Liver (tissue), 9 donors: ENCODE measurements around the gene LHFPL6. TPM values are rescaled to one million over a fixed set of nuclear protein-coding genes. Genes with fewer than 3 reads are reported as not detected.

Source experiments
- DNase-seq: peaks from one replicate; pipeline ENCODE4 v3.0.0-alpha.2; 2017; ENCODE audit warnings: low spot score
- H3K27ac ChIP-seq, 2 donors: one replicate each; pipeline ENCODE4 v1.7.0; 2013; ENCODE audit warnings: inconsistent platforms in 2 of 2, low read length in 2 of 2, control low read depth in 1 of 2, low read depth in 1 of 2, mild to moderate bottlenecking in 1 of 2
- H3K27me3 ChIP-seq, 4 donors: one replicate each; pipeline versions ENCODE4 v1.6.1 to v1.7.0; 2013; ENCODE audit warnings: low read length in 3 of 4, inconsistent platforms in 1 of 4, mild to moderate bottlenecking in 1 of 4, moderate library complexity in 1 of 4; ENCODE audit not compliant: control insufficient read depth in 4 of 4, insufficient read depth in 4 of 4
- H3K36me3 ChIP-seq, 4 donors: one replicate each; pipeline versions ENCODE4 v1.6.1 to v1.7.0; 2013; ENCODE audit warnings: low read length in 3 of 4, mild to moderate bottlenecking in 3 of 4, low read depth in 1 of 4, moderate library complexity in 1 of 4; ENCODE audit not compliant: control insufficient read depth in 4 of 4, insufficient read depth in 3 of 4
- H3K4me1 ChIP-seq, 4 donors: one replicate each; pipeline versions ENCODE4 v1.6.1 to v1.7.0; 2013; ENCODE audit warnings: low read length in 3 of 4, mild to moderate bottlenecking in 3 of 4, moderate library complexity in 1 of 4; ENCODE audit not compliant: control insufficient read depth in 4 of 4, insufficient read depth in 4 of 4
- H3K4me3 ChIP-seq, 3 donors: one replicate each; pipeline versions ENCODE4 v1.6.1 to v1.7.0; 2013; ENCODE audit warnings: low read length in 3 of 3, control low read depth in 1 of 3, low read depth in 1 of 3, mild to moderate bottlenecking in 1 of 3
- H3K9ac ChIP-seq, 2 donors: one replicate each; pipeline ENCODE4 v1.7.0; 2013; ENCODE audit warnings: low read length in 2 of 2, mild to moderate bottlenecking in 2 of 2, moderate library complexity in 2 of 2, control low read depth in 1 of 2, low read depth in 1 of 2
- H3K9me3 ChIP-seq, 4 donors: one replicate each; pipeline versions ENCODE4 v1.6.1 to v1.7.0; 2013; ENCODE audit warnings: low read length in 3 of 4; ENCODE audit not compliant: control insufficient read depth in 4 of 4
- ATF3 ChIP-seq: IDR thresholded peaks from 2 replicates; pipeline ENCODE4 v1.6.1; 2016; ENCODE audit warnings: antibody characterized with exemption
- EGR1 ChIP-seq, 2 donors: IDR thresholded peaks; 2 replicates each; pipeline ENCODE4 v1.6.1; 2016 to 2018; ENCODE audit warnings: antibody characterized with exemption in 2 of 2, low read depth in 2 of 2
- FOXA1 ChIP-seq: IDR thresholded peaks from 2 replicates; pipeline ENCODE4 v1.6.1; 2016; ENCODE audit warnings: antibody characterized with exemption
- FOXA2 ChIP-seq: IDR thresholded peaks from 2 replicates; pipeline ENCODE4 v1.6.1; 2016; ENCODE audit warnings: antibody characterized with exemption
- HNF4A ChIP-seq, 2 donors: conservative IDR thresholded peaks; 2 replicates each; pipeline ENCODE4 v1.6.1; 2016; ENCODE audit warnings: antibody characterized with exemption in 2 of 2, mild to moderate bottlenecking in 2 of 2
- HNF4G ChIP-seq: IDR thresholded peaks from 2 replicates; pipeline ENCODE4 v1.6.1; 2016; ENCODE audit warnings: antibody characterized with exemption
- JUND ChIP-seq, 2 donors: IDR thresholded peaks; 2 replicates each; pipeline ENCODE4 v1.6.1; 2016; ENCODE audit warnings: antibody characterized with exemption in 2 of 2
- NR2F2 ChIP-seq: IDR thresholded peaks from 2 replicates; pipeline ENCODE4 v1.6.1; 2016; ENCODE audit warnings: antibody characterized with exemption
- RAD21 ChIP-seq, 2 donors: IDR thresholded peaks; 2 replicates each; pipeline ENCODE4 v1.6.1; 2016; ENCODE audit warnings: antibody characterized with exemption in 2 of 2, mild to moderate bottlenecking in 2 of 2
- RXRA ChIP-seq, 2 donors: IDR thresholded peaks; 2 replicates each; pipeline ENCODE4 v1.6.1; 2017 to 2018; ENCODE audit warnings: antibody characterized with exemption in 2 of 2, mild to moderate bottlenecking in 1 of 2
- SP1 ChIP-seq: IDR thresholded peaks from 2 replicates; pipeline ENCODE4 v1.6.1; 2018; ENCODE audit warnings: antibody characterized with exemption, mild to moderate bottlenecking
- TAF1 ChIP-seq: conservative IDR thresholded peaks from 2 replicates; pipeline ENCODE4 v1.6.1; 2016; ENCODE audit warnings: antibody characterized with exemption, mild to moderate bottlenecking
- YY1 ChIP-seq: IDR thresholded peaks from 2 replicates; pipeline ENCODE4 v1.6.1; 2016; ENCODE audit warnings: antibody characterized with exemption, mild to moderate bottlenecking
- WGBS: extraction: QIAGEN DNeasy Blood & Tissue Kit; methylation state at CpG from one replicate; pipeline ENCODE4 v1.1.7; 2013; 5-methylcytosine and 5-hydroxymethylcytosine counted together
- polyA plus RNA-seq, 2 donors: library from polyadenylated mRNA; stranded (reverse) in 1 of 2; unstranded in 1 of 2; fragments of 200-250 nt in 1 of 2; fragments of >200 nt in 1 of 2; fragmentation: Nextera tagmentation in 1 of 2; extraction: Ambion mirVana in 1 of 2; gene quantifications; one replicate each; pipeline versions ENCODE4 v1.2.1 to v1.2.3, GENCODE V29; 2013 to 2015
- total RNA-seq, 2 donors: library from RNA; depleted of rRNA; stranded (reverse); fragments of >200 nt; gene quantifications; one replicate each; pipeline ENCODE4 v1.2.3, GENCODE V29; 2014
- TF ChIP-seq, protein P1 (sequence below): IDR thresholded peaks from 2 replicates; pipeline ENCODE4 v1.6.1; 2016; ENCODE audit warnings: antibody characterized with exemption
- TF ChIP-seq, protein P2 (sequence below): IDR thresholded peaks from 2 replicates; pipeline ENCODE4 v1.6.1; 2016; ENCODE audit warnings: antibody characterized with exemption, mild to moderate bottlenecking
- TF ChIP-seq, protein P3 (sequence below): fragments of 150-350 bp; IDR thresholded peaks from 2 replicates; pipeline ENCODE4 v1.5.1; 2017; ENCODE audit warnings: improper control_type of control experiment, low read depth, low read length; ENCODE audit not compliant: missing input control
- donor health status: healthy.
- donor health status: healthy.
- donor health status: healthy.
- donor health status: healthy.
- donor health status: healthy.

Gene LHFPL6
- total and polyA plus RNA-seq, 4 donors, result 2.6 to 8.3 (median 5.5) TPM

GRCh38 chr13:39580881-39581575 is 22.0 kb downstream of the LHFPL6 start:
- H3K9me3 ChIP-seq, result no peaks in the 10 kb centered on the region
- 61% methylated on average over 5 of the region's 5 CpGs for WGBS
- TF ChIP-seq, protein P1, sequence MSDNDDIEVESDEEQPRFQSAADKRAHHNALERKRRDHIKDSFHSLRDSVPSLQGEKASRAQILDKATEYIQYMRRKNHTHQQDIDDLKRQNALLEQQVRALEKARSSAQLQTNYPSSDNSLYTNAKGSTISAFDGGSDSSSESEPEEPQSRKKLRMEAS, result no peak
- no peak for TF ChIP-seq RAD21 (IDR thresholded peaks at IDR 0.05)
- no peaks in the 10 kb centered on the region for H3K27me3 ChIP-seq
- DNase-seq, result no peak
- no peak overlapping the region for H3K4me3 ChIP-seq
- H3K9ac ChIP-seq, result no peak overlapping the region
- no peak overlapping the region for H3K27ac ChIP-seq
- no peaks in the 10 kb centered on the region for H3K4me1 ChIP-seq
- no peaks in the 10 kb centered on the region for H3K36me3 ChIP-seq

GRCh38 chr13:39578821-39579291 is 24.1 kb downstream of the LHFPL6 start:
- WGBS, result 70% methylated on average over 3 of the region's 3 CpGs
- Histone ChIP-seq H3K4me3 (no peak overlapping the region), H3K27me3 (no peaks in the 10 kb centered on the region), H3K27ac (no peak overlapping the region), H3K9ac (no peak overlapping the region), H3K36me3 (no peaks in the 10 kb centered on the region), H3K4me1 (no peaks in the 10 kb centered on the region), H3K9me3 (no peaks in the 10 kb centered on the region)
- no peak for DNase-seq
- TF ChIP-seq ATF3 (no peak), TAF1 (no peak), FOXA1 (no peak), EGR1 (IDR thresholded peaks at IDR 0.05; ENCODE audit: low read depth in 2 of 2) (no peak), FOXA2 (no peak), JUND (IDR thresholded peaks at IDR 0.05) (no peak), HNF4A (conservative IDR thresholded peaks at IDR 0.05) (no peak)
- TF ChIP-seq, protein P2, sequence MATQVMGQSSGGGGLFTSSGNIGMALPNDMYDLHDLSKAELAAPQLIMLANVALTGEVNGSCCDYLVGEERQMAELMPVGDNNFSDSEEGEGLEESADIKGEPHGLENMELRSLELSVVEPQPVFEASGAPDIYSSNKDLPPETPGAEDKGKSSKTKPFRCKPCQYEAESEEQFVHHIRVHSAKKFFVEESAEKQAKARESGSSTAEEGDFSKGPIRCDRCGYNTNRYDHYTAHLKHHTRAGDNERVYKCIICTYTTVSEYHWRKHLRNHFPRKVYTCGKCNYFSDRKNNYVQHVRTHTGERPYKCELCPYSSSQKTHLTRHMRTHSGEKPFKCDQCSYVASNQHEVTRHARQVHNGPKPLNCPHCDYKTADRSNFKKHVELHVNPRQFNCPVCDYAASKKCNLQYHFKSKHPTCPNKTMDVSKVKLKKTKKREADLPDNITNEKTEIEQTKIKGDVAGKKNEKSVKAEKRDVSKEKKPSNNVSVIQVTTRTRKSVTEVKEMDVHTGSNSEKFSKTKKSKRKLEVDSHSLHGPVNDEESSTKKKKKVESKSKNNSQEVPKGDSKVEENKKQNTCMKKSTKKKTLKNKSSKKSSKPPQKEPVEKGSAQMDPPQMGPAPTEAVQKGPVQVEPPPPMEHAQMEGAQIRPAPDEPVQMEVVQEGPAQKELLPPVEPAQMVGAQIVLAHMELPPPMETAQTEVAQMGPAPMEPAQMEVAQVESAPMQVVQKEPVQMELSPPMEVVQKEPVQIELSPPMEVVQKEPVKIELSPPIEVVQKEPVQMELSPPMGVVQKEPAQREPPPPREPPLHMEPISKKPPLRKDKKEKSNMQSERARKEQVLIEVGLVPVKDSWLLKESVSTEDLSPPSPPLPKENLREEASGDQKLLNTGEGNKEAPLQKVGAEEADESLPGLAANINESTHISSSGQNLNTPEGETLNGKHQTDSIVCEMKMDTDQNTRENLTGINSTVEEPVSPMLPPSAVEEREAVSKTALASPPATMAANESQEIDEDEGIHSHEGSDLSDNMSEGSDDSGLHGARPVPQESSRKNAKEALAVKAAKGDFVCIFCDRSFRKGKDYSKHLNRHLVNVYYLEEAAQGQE, result no peak

DNA sequence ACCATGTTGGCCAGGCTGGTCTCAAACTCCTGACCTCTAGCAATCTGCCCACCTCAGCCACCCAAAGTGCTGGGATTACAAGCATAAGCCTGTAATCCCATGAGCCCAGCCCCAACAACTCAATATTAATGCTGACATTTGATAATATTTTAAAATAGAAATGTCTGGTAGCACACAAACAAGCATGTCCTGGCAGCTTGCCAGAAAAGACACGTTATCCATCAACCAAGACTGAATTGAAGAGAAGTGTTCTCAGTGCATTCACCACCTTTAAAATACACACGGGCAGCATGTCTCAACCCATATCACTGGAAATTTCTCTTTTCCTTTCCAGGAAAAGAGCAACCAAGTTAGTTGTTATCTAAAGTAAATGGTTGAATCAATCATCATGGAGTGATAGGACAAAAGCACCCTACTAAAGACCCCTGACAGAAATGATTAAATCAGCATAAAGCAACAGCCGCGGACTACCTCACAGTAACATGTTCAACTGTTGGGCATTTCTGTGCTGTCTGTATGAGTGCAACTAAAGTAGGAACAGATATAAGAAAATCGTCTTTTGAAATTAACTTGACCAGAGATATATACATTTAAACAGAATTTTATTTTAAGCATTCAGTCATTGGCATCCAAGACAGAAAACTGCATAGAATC is 25.0 kb downstream of the LHFPL6 start:
- Histone ChIP-seq H3K27ac (no peak overlapping the region), H3K4me3 (no peak overlapping the region), H3K27me3 (no peaks in the 10 kb centered on the region), H3K4me1 (no peaks in the 10 kb centered on the region), H3K36me3 (no peaks in the 10 kb centered on the region), H3K9me3 (no peaks in the 10 kb centered on the region), H3K9ac (no peak overlapping the region)
- WGBS, result 68% methylated on average over 5 of the region's 5 CpGs
- no peak for DNase-seq
- TF ChIP-seq, protein P1, result no peak
- TF ChIP-seq, protein P2, result no peak
- TF ChIP-seq JUND (IDR thresholded peaks at IDR 0.05) (no peak), TAF1 (no peak), NR2F2 (no peak), RXRA (IDR thresholded peaks at IDR 0.05) (no peak), HNF4G (no peak), EGR1 (IDR thresholded peaks at IDR 0.05; ENCODE audit: low read depth in 2 of 2) (no peak), FOXA1 (no peak), YY1 (no peak), HNF4A (conservative IDR thresholded peaks at IDR 0.05) (no peak), ATF3 (no peak), SP1 (no peak)
- TF ChIP-seq, protein P3, sequence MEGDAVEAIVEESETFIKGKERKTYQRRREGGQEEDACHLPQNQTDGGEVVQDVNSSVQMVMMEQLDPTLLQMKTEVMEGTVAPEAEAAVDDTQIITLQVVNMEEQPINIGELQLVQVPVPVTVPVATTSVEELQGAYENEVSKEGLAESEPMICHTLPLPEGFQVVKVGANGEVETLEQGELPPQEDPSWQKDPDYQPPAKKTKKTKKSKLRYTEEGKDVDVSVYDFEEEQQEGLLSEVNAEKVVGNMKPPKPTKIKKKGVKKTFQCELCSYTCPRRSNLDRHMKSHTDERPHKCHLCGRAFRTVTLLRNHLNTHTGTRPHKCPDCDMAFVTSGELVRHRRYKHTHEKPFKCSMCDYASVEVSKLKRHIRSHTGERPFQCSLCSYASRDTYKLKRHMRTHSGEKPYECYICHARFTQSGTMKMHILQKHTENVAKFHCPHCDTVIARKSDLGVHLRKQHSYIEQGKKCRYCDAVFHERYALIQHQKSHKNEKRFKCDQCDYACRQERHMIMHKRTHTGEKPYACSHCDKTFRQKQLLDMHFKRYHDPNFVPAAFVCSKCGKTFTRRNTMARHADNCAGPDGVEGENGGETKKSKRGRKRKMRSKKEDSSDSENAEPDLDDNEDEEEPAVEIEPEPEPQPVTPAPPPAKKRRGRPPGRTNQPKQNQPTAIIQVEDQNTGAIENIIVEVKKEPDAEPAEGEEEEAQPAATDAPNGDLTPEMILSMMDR, result no peak
